ENCODE results near the gene FBXL15.

DNA sequence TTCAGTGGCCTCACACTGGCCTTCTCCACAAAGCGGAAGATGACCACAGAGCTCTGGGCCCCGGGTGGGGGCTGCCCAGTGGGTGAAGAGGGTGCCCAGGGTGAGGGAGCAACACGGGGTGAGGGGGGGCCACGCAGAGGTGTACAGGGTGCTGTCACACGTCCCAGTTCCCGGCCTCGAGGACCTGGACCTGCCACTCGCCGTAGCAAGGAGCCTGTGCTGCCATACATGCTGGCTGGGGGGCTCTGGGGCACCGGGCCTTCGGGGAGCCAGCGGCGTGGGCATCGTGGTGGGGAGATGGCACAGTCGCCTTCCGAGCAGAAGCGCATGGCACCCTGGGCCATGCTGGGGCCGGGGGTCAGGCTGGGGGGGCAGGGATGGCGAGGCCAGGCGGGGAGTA, 3.9 kb upstream of the FBXL15 start:
- TF ChIP-seq, protein P1, sequence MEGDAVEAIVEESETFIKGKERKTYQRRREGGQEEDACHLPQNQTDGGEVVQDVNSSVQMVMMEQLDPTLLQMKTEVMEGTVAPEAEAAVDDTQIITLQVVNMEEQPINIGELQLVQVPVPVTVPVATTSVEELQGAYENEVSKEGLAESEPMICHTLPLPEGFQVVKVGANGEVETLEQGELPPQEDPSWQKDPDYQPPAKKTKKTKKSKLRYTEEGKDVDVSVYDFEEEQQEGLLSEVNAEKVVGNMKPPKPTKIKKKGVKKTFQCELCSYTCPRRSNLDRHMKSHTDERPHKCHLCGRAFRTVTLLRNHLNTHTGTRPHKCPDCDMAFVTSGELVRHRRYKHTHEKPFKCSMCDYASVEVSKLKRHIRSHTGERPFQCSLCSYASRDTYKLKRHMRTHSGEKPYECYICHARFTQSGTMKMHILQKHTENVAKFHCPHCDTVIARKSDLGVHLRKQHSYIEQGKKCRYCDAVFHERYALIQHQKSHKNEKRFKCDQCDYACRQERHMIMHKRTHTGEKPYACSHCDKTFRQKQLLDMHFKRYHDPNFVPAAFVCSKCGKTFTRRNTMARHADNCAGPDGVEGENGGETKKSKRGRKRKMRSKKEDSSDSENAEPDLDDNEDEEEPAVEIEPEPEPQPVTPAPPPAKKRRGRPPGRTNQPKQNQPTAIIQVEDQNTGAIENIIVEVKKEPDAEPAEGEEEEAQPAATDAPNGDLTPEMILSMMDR (IDR thresholded peaks at IDR 0.05; ENCODE audit: low read depth, low read length, poor library complexity, severe bottlenecking) = no peak
- TF ChIP-seq EZH2phosphoT487 (IDR thresholded peaks at IDR 0.05; ENCODE audit: borderline replicate concordance, low read length) = no peak
